Stimulated activated CD4-positive, alpha-beta T cell treated with anti-CD3 and anti-CD28 coated beads, Interleukin-1b, Interleukin-23, amount 100 ng/mL, for 1 hour (primary cell): ENCODE data around the gene PLD3.
"Not testable (repeated sequence)": the region's sequence is repeated elsewhere in the genome, so short reads cannot be mapped to it uniquely, and the experiment has no call there.

Experiments
- DNase-seq, 2 donors: peaks; one replicate each; pipeline ENCODE4 v3.0.0-alpha.2; 2020; ENCODE audit warnings: low read depth in 2 of 2

PLD3 gene

GRCh38 chr19:40365010-40365409 is 16.5 kb downstream of the PLD3 start:
- DNase-seq = no peak

GRCh38 chr19:40365613-40366401 is 17.3 kb downstream of the PLD3 start:
- peak in 1 of 2 donors; percentile 46 for DNase-seq

- DNase-seq = no peak
These were observed 18.4 kb downstream of the PLD3 start for GRCh38 chr19:40366697-40367561.

- DNase-seq = no peak
These were observed 19.3 kb downstream of the PLD3 start for GRCh38 chr19:40367577-40368434.

- no peak for DNase-seq
These were observed 21.3 kb downstream of the PLD3 start for GRCh38 chr19:40369797-40370196.

- DNase-seq = not testable (repeated sequence)
These were observed 21.8 kb downstream of the PLD3 start for GRCh38 chr19:40370253-40370652.

GRCh38 chr19:40370997-40371801 is 22.7 kb downstream of the PLD3 start:
- DNase-seq = no peak

GRCh38 chr19:40371802-40372122 is 23.3 kb downstream of the PLD3 start:
- DNase-seq = no peak

GRCh38 chr19:40374084-40374483 is 25.6 kb downstream of the PLD3 start:
- DNase-seq = no peak

GRCh38 chr19:40376286-40376862 is 27.9 kb downstream of the PLD3 start:
- no peak for DNase-seq

- no peak for DNase-seq
These were observed 29.4 kb downstream of the PLD3 start for GRCh38 chr19:40377876-40378385.

- no peak for DNase-seq
These were observed 30.0 kb downstream of the PLD3 start for GRCh38 chr19:40378509-40378908.

- no peak for DNase-seq
These were observed 31.1 kb downstream of the PLD3 start for GRCh38 chr19:40379446-40380198.

GRCh38 chr19:40380199-40381037 is 31.9 kb downstream of the PLD3 start:
- DNase-seq = no peak

GRCh38 chr19:40381321-40381720 is 32.8 kb downstream of the PLD3 start:
- no peak for DNase-seq

- no peak for DNase-seq
These were observed 35.3 kb downstream of the PLD3 start for GRCh38 chr19:40383668-40384248.

- no peak for DNase-seq
These were observed 38.7 kb downstream of the PLD3 start for GRCh38 chr19:40387155-40387554.

GRCh38 chr19:40388481-40388880 is 40.0 kb downstream of the PLD3 start:
- no peak for DNase-seq
